ENCODE results near the gene UBFD1.
"Not testable (repeated sequence)": the region's sequence is repeated elsewhere in the genome, so short reads cannot be mapped to it uniquely, and the experiment has no call there.

Gene UBFD1

DNA sequence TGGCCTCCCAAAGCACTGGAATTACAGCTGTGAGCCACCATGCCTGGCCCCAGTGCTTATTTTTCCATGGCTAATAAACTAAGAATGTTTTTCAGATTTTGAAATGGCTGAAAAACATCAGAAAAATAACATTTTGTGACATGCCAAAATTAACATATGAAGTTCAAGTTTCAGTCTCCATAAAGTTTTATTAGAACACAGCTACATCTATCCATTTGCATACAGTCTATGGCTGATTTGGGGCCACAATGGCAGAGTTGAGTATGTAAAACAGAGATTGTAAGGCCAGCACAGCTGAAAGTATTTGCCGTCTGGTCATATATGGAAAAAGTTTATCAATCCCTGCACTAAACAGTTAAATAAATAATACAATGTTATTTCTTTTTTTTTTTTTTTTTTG lies 52.4 kb downstream of the UBFD1 start:
- DNase-seq (ENCODE audit: low spot score), result no peak

DNA sequence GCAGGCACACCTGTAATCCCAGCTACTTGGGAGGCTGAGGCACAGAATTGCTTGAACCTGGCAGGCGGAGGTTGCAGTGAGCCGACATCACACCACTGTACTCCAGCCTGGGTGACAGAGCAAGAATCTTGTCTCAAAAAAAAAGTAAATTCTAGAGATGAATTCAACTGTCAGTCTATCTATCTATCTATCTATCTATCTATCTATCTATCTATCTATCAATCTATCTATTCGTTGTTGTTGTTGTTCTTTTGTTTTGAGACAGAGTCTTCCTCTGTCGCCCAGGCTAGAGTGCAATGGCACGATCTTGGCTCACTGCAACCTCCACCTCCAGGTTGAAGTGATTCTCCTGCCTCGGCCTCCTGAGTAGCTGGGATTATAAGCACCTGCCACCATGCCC lies 53.4 kb downstream of the UBFD1 start:
- not testable (repeated sequence) for DNase-seq (ENCODE audit: low spot score)

DNA sequence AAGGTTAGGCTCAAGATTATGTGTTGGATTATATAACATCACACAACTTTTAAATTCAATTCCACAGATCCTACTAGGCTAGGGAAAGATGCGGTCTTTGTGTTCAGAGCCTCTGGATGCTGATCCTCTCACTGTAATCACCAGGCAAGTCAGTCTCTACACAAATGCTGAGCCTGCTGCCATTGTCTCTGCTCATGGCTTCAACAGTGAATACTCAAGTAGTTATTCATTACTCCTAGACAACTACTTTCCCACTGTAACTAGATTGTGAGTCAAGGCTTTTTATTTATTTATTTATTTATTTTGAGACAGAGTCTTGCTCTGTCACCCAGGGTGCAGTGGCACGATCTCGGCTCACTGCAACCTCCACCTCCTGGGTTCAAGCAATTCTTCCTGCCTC lies 54.4 kb downstream of the UBFD1 start:
- DNase-seq (ENCODE audit: low spot score), result no peak

GRCh38 chr16:23615805-23616204 lies 58.3 kb downstream of the UBFD1 start:
- no peak for DNase-seq (ENCODE audit: low spot score)

Measured in AG08396 (cell line).